Brain microvascular endothelial cell (primary cell): ENCODE data around the gene SRRM1.

Source experiments
- DNase-seq: peaks from one replicate; pipeline ENCODE4 v3.0.0-alpha.2; 2020
- H3K27ac ChIP-seq: fragments of 250-450 bp; sonication (Bioruptor Pico); 2 replicates; pipeline ENCODE4 v1.5.1; 2020; ENCODE audit warnings: mild to moderate bottlenecking, moderate library complexity
- H3K27me3 ChIP-seq: fragments of 250-450 bp; sonication (Bioruptor Pico); replicated peaks from 2 replicates; pipeline ENCODE4 v1.5.1; 2020; ENCODE audit warnings: mild to moderate bottlenecking
- H3K36me3 ChIP-seq: fragments of 250-450 bp; sonication (Bioruptor Pico); replicated peaks from 2 replicates; pipeline ENCODE4 v1.5.1; 2020; ENCODE audit warnings: mild to moderate bottlenecking
- H3K4me3 ChIP-seq: 2 replicates; pipeline ENCODE4 v1.5.1; 2011; ENCODE audit warnings: low read depth, mild to moderate bottlenecking, control low read depth, low read length, moderate library complexity
- in situ Hi-C: cut with HindIII; loops from 2 replicates; pipeline ENCODE4 v1.10.0; 2017; ENCODE audit warnings: low sequenced_read_pairs, low pct_ligation_motif_present
- TF ChIP-seq, protein P1 (sequence below): IDR thresholded peaks from 2 replicates; pipeline ENCODE4 v1.5.1; 2011; ENCODE audit warnings: low read depth, mild to moderate bottlenecking, moderate library complexity, low read length, control low read depth, inconsistent platforms; ENCODE audit errors: missing control alignments

SRRM1 gene

DNA sequence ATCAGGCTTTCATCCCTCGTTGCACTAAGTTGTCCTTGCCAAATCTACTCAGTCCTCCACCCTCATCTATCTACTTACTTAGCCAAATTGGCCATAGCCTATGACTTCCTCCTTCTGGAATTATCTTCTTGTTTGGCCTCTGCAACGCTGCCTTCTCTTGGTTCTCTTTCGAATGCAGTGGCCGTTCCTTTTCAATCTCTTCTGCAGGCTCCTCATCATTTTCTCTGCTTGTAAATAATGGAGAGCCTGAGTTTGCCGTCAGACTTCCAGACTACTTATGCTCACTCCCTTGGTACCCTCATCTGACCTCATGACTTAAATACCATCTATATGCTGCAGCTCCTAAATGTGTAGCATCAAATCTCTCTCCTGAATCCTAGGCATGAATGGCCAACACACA is 22.4 kb upstream of the SRRM1 start:
- H3K4me3 ChIP-seq: no peak overlapping the region
- H3K27ac ChIP-seq: no peak overlapping the region
- DNase-seq: no peak
- TF ChIP-seq, protein P1, sequence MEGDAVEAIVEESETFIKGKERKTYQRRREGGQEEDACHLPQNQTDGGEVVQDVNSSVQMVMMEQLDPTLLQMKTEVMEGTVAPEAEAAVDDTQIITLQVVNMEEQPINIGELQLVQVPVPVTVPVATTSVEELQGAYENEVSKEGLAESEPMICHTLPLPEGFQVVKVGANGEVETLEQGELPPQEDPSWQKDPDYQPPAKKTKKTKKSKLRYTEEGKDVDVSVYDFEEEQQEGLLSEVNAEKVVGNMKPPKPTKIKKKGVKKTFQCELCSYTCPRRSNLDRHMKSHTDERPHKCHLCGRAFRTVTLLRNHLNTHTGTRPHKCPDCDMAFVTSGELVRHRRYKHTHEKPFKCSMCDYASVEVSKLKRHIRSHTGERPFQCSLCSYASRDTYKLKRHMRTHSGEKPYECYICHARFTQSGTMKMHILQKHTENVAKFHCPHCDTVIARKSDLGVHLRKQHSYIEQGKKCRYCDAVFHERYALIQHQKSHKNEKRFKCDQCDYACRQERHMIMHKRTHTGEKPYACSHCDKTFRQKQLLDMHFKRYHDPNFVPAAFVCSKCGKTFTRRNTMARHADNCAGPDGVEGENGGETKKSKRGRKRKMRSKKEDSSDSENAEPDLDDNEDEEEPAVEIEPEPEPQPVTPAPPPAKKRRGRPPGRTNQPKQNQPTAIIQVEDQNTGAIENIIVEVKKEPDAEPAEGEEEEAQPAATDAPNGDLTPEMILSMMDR: no peak
- no peaks in the 10 kb centered on the region for H3K27me3 ChIP-seq
- H3K36me3 ChIP-seq: no peaks in the 10 kb centered on the region
- in situ Hi-C loops: no loop called here

GRCh38 chr1:24621121-24621520 is 22.0 kb upstream of the SRRM1 start:
- H3K27me3 ChIP-seq: no peaks in the 10 kb centered on the region
- no peak overlapping the region for H3K4me3 ChIP-seq
- in situ Hi-C loops: no loop called here
- H3K36me3 ChIP-seq: no peaks in the 10 kb centered on the region
- no peak for DNase-seq
- H3K27ac ChIP-seq: no peak overlapping the region
- TF ChIP-seq, protein P1: no peak

- Histone ChIP-seq H3K36me3 (no peaks in the 10 kb centered on the region), H3K27ac (no peak overlapping the region), H3K27me3 (no peaks in the 10 kb centered on the region), H3K4me3 (no peak overlapping the region)
- TF ChIP-seq, protein P1: no peak
- in situ Hi-C loops: no loop called here
- DNase-seq: no peak
Observed at GRCh38 chr1:24622218-24622617, 20.9 kb upstream of the SRRM1 start.

DNA sequence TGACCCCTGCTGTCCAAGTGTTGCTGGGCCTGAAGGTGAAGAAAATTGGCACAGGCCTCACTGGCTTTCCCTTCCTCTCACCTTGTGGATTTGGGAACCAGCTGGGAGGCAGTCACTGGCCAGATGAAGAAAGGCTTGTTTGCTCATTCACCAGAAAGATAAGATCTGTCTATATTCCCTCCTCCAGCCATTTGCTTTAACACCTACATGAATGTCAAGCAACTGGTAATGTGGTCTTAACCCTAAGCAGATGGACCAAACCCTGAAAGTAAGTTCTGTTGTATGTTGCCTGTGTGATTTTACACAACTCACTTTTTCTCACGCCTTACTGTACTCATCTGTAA is 10.3 kb upstream of the SRRM1 start:
- Histone ChIP-seq H3K27me3 (no peaks in the 10 kb centered on the region), H3K27ac (no peak overlapping the region), H3K36me3 (no peaks in the 10 kb centered on the region), H3K4me3 (no peak overlapping the region)
- TF ChIP-seq, protein P1: no peak
- in situ Hi-C loops: no loop called here
- no peak for DNase-seq

GRCh38 chr1:24635195-24635843 is 7.8 kb upstream of the SRRM1 start:
- no peaks in the 10 kb centered on the region for H3K27me3 ChIP-seq
- H3K27ac ChIP-seq: no peak overlapping the region
- H3K4me3 ChIP-seq: no peak overlapping the region
- DNase-seq: peak; percentile 58
- in situ Hi-C loops: no loop called here
- TF ChIP-seq, protein P1: peak; percentile 59
- no peaks in the 10 kb centered on the region for H3K36me3 ChIP-seq
